Caco-2 (cell line): ENCODE results near the gene NT5E. TPM values are rescaled to one million over a fixed set of nuclear protein-coding genes. Genes with fewer than 3 reads are reported as not detected.

ENCODE experiments used
- BruUV-seq: library from RNA; stranded (reverse); fragments of 400-500 nt; replicated peaks from 2 replicates; lab custom pipeline; 2021; lab: Mats Ljungman, UMichigan
- CTCF ChIA-PET: fragments of 300-600 bp; sonication (Branson Sonifier 250); formaldehyde crosslinking; loops from one replicate; lab custom pipeline; 2022; ENCODE audit warnings: antibody characterized with exemption; lab: Charles Lee
- POLR2A ChIA-PET: fragments of 300-600 bp; sonication (Branson Sonifier 250); formaldehyde crosslinking; loops from one replicate; lab custom pipeline; 2022; ENCODE audit warnings: antibody characterized with exemption; lab: Charles Lee
- DNase-seq, 2 experiments: peaks; one replicate each; pipeline versions ENCODE4 v3.0.0 to v3.0.0-alpha.2; 2020 to 2022
- H3K27me3 ChIP-seq: replicated peaks from 2 replicates; pipeline ENCODE4 v1.6.0; 2011; ENCODE audit warnings: low read length; ENCODE audit not compliant: control insufficient read depth, insufficient read depth
- H3K36me3 ChIP-seq: 2 replicates; pipeline ENCODE4 v1.5.1; 2011; ENCODE audit warnings: low read length; ENCODE audit not compliant: control insufficient read depth, insufficient read depth
- H3K4me1 ChIP-seq: fragments of 250-450 bp; sonication (Bioruptor Pico); 2 replicates; pipeline ENCODE4 v1.5.1; 2020; ENCODE audit warnings: mild to moderate bottlenecking
- H3K4me3 ChIP-seq: 2 replicates; pipeline ENCODE4 v1.5.1; 2011; ENCODE audit warnings: low read depth, mild to moderate bottlenecking, control low read depth, low read length
- H3K9me3 ChIP-seq: fragments of 250-450 bp; sonication (Bioruptor Pico); 2 replicates; pipeline ENCODE4 v1.5.1; 2020; ENCODE audit warnings: mild to moderate bottlenecking, moderate library complexity
- H3K27ac Mint-ChIP-seq: one replicate; pipeline ENCODE4 v1.8.0; 2022; ENCODE audit warnings: mixed read lengths; ENCODE audit not compliant: unreplicated experiment
- H3K27me3 Mint-ChIP-seq: one replicate; pipeline ENCODE4 v1.8.0; 2022; ENCODE audit warnings: mixed read lengths; ENCODE audit not compliant: insufficient read depth, unreplicated experiment
- H3K36me3 Mint-ChIP-seq: one replicate; pipeline ENCODE4 v1.8.0; 2022; ENCODE audit warnings: mild to moderate bottlenecking, mixed read lengths; ENCODE audit not compliant: insufficient read depth, unreplicated experiment
- H3K4me1 Mint-ChIP-seq: one replicate; pipeline ENCODE4 v1.8.0; 2022; ENCODE audit warnings: low read depth, mixed read lengths; ENCODE audit not compliant: unreplicated experiment
- H3K4me3 Mint-ChIP-seq: one replicate; pipeline ENCODE4 v1.8.0; 2022; ENCODE audit warnings: mild to moderate bottlenecking, moderate library complexity, mixed read lengths; ENCODE audit not compliant: unreplicated experiment
- H3K9me3 Mint-ChIP-seq: one replicate; pipeline ENCODE4 v1.8.0; 2022; ENCODE audit warnings: mixed read lengths; ENCODE audit not compliant: unreplicated experiment
- intact Hi-C: fragments of 100-400 bp; cut with micrococcal nuclease; formaldehyde crosslinking; loops from one replicate; pipeline ENCODE4 v1.10.0; 2022; ENCODE audit not compliant: unreplicated experiment
- total RNA-seq: library from RNA; stranded (reverse); gene quantifications from 2 replicates; pipeline ENCODE4 v1.2.3, GENCODE V29; 2022
- TF ChIP-seq, protein P1 (sequence below), 2 experiments: fragments of 200-600 bp in 1 of 2; IDR thresholded peaks; 1 replicate in 1 of 2; 2 replicates in 1 of 2; pipeline versions ENCODE4 v1.5.1 to v1.8.0; 2011 to 2022; ENCODE audit warnings: antibody characterized with exemption in 1 of 2, control low read depth in 1 of 2, inconsistent platforms in 1 of 2, low read depth in 1 of 2, low read length in 1 of 2, mild to moderate bottlenecking in 1 of 2, moderate library complexity in 1 of 2; ENCODE audit not compliant: insufficient read depth in 1 of 2, severe bottlenecking in 1 of 2, unreplicated experiment in 1 of 2

The NT5E gene
- total RNA-seq, 1 experiment from 2014 or later: 1.0 TPM

GRCh38 chr6:85544776-85545175 lies 94.9 kb downstream of the NT5E start:
- TF ChIP-seq, protein P1, sequence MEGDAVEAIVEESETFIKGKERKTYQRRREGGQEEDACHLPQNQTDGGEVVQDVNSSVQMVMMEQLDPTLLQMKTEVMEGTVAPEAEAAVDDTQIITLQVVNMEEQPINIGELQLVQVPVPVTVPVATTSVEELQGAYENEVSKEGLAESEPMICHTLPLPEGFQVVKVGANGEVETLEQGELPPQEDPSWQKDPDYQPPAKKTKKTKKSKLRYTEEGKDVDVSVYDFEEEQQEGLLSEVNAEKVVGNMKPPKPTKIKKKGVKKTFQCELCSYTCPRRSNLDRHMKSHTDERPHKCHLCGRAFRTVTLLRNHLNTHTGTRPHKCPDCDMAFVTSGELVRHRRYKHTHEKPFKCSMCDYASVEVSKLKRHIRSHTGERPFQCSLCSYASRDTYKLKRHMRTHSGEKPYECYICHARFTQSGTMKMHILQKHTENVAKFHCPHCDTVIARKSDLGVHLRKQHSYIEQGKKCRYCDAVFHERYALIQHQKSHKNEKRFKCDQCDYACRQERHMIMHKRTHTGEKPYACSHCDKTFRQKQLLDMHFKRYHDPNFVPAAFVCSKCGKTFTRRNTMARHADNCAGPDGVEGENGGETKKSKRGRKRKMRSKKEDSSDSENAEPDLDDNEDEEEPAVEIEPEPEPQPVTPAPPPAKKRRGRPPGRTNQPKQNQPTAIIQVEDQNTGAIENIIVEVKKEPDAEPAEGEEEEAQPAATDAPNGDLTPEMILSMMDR (IDR thresholded peaks at IDR 0.05; ENCODE audit: insufficient read depth in 1 of 2, low read depth in 1 of 2, low read length in 1 of 2, severe bottlenecking in 1 of 2, unreplicated experiment in 1 of 2): no peak
- Histone ChIP-seq H3K36me3 (no peaks in the 10 kb centered on the region; the same call in 1 of the 2 replicates), H3K9me3 (no peaks in the 10 kb centered on the region), H3K27me3 (no peaks in the 10 kb centered on the region), H3K4me3 (no peak overlapping the region), H3K4me1 (no peaks in the 10 kb centered on the region)
- no peaks in the 10 kb centered on the region for H3K27me3 Mint-ChIP-seq
- ChIA-PET CTCF (no interaction called here), POLR2A (no interaction called here)
- intact Hi-C loops: no loop called here
- H3K4me1 Mint-ChIP-seq: no peaks in the 10 kb centered on the region
- no peak for DNase-seq
- no TSS peak for BruUV-seq
- peaks cover 9% of the 10 kb centered on the region for H3K36me3 Mint-ChIP-seq
- no peak overlapping the region for H3K27ac Mint-ChIP-seq
- H3K9me3 Mint-ChIP-seq: no peaks in the 10 kb centered on the region
- no peak overlapping the region for H3K4me3 Mint-ChIP-seq

Other genes starting within 250 kb of the NT5E start
- 85.0 and 87.5 TPM in 2 replicates for gene SNX14, start 143.8 kb downstream of the NT5E start, total RNA-seq
- gene SYNCRIP, start 192.8 kb downstream of the NT5E start, total RNA-seq: 132 and 145 TPM in 2 replicates